GM21529 (cell line): ENCODE measurements around the gene TRIM14.
"Not testable (repeated sequence)": the region's sequence is repeated elsewhere in the genome, so short reads cannot be mapped to it uniquely, and the experiment has no call there.

Experiments used
- ATAC-seq: cut with Tn5 transposase; IDR thresholded peaks from one replicate; pipeline ENCODE4 v1.9.1; 2021; ENCODE audit not compliant: unreplicated experiment

Gene TRIM14

DNA sequence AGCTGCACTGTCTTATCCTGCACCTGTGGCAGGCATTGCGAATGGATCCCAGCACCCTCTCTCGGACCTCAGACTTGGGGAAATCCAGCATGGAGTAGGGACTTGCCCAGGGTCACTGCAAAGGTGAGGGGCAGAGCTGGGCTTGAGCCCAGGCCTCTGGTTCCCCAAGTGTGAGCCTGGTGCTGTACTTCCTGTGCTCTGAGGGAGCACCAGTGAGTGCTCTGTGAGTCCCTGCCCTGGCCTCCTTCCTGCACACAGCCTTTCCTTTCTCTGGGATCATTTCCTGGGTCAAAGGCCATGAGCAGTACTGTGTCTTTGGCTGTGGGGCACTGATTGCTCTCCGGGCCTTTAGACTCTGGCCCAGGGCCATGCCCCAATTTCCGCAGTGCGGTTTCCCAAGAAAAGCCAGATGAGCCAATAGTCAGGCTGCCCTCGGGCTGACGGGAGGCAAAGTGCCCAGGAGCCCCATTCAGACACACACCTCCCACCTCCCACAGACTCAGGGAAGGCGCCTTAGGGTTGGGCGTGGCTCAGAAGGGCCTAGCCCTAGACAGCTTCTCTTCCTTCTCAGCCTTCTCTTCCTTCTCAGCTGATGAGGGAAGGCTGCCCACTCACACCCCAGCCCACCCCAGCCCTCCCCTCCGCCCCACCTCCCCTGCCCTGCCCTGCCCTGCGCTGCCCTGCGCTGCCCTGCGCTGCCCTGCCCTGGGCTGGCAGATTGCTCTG is 23.3 kb upstream of the TRIM14 start:
- ATAC-seq, result no peak

DNA sequence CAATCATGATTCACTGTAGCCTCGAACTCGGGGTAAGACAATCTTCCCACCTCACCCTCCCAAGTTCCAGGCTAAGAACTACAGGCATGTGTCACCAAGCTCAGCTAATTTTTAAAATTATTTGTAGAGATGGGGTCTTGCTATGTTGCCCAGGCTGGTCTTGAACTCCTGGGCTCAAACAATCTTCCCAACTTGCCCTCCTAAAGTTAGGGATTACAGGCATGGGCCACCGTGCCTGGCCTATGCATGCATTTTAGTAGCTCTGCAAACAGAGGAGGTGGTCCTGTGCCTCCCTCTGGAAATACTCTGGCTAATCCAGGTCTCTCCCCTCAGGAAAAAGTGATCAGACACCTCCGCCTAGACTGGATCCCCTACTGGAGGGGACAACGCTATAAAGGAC is 21.5 kb upstream of the TRIM14 start:
- no peak for ATAC-seq

DNA sequence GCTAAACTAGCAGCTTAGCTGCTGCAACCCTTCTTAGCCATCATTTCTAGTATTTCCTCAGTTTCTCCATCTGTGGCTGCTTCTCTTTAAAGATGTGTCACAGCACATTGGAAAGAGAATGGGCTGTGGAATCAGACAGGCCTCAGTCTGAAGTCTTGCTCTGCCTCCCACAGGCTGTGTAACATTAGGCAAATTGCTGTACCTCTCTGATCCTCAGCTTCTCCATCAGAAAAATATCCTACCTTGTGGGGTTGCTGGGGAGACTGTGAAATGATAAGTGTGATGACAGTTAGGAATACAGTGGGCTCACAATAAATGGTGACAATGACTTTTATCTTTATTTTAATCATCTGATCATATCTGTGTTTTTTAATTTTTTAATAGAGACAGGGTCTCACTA is 17.5 kb upstream of the TRIM14 start:
- ATAC-seq, result no peak

DNA sequence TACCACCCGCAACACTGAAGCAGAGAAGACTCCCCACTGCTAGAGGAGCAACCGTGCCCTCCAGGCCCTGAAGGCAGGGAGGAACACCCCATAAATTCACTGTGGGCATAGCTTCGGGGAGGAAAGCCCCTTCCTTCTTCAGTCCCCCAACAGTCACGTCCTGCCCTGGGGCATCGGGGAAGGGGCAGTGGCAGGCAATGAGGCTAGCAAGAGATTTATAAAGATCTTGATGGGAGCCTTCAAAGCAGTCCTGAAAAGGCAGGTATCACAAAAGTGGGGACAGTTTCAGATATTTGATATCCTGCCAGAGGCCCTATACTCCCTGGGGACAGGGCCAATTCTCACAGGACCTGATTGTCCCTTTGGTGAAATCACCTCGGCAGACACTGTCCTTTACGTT is 16.9 kb upstream of the TRIM14 start:
- no peak for ATAC-seq

DNA sequence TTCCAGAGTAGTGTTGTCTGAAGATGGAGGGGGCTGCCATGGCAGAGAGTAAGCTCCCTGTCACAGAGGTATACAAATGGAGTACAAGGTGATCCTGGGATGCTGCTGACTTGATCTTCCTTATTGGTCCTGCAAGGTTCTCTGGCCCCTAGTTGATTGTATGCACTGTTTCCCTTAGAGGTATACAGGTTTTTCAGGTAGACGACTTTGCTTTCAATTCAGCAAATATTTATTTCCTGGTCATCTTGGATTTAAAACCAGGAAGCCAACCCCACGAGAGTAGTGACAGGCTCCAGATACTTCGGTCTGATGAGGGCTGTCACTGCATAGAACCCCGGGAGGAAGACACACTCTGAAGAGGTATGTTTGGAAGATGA is 16.5 kb upstream of the TRIM14 start:
- no peak for ATAC-seq

DNA sequence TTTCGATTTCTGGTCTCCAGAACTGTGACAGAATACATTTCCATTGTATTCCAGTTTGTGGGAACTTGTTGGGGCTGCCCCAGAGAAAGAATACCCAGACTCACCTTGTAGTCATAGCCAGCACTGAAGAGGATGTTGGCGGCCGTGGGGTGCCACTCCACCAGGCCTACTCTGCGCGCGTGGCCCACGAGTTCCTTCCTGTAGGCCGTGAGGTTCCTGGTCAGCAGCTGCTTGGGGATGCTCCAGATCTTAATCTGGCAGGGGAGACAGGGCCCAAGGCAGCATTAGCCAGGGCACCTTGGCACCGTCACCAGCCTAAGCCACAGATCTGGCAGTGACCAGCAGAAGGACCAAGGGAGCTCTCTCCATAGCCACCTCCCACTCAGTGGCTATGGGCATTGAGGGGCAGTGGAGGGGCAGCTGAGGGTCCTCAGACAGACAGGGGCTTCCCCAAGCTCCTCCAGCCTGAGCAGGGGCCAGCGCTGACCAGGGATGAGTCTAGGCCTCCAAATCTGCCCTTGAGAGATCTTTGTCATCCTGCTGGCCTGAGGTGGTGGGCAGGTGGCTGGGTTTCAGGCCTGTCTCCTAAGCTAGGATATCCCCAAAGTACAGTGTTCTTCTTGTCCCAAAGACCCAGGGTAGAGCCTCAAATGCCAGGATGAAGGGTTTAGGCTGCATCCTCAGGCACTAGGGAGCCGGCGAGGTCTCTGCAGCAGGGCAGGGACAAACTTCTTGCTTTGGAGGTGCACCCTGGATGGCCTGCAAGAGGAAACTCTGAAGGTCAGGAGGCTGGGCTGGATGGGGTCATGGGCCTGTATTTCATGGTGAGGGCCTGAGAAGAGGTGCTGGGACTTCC is 15.9 kb upstream of the TRIM14 start:
- no peak for ATAC-seq

DNA sequence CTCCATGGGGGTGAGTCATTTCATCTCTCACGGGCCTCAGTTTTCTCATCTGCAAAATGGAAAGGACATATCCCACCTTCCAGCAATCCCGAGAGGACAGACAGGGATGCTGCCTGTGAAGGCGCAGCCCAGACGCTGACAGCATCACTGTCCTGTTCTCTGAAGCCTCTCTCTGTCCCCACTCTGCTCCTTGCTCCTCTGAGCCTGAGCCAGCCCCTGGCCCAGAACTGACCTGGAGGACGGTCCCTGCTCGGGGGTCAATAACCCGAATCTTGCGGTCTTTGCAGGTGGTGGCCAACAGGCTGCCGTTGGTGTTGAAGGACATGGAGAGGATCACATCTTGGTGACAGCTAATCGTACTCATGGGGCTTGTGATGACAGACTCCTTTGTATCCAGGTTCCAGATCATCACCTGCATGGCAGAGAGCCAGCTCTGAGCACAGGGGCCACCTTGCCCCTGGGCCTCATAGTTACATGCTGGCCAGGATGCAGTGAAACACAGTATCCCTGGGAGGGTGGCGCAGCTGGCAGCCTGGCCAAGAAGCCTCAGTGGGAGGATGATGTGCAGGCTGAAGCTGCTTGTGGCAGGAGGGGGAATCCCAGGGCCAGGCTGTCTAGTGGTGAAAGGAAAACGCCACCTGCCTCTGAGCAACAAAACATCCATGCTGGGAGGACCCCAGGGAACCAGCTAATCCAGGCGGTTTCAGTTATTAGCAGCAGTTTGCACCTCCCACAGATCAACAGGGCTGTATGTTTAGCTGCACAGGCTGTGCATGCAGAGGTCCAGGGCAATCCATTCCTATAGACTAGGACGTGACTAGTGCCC is 14.0 kb upstream of the TRIM14 start:
- ATAC-seq, result no peak

DNA sequence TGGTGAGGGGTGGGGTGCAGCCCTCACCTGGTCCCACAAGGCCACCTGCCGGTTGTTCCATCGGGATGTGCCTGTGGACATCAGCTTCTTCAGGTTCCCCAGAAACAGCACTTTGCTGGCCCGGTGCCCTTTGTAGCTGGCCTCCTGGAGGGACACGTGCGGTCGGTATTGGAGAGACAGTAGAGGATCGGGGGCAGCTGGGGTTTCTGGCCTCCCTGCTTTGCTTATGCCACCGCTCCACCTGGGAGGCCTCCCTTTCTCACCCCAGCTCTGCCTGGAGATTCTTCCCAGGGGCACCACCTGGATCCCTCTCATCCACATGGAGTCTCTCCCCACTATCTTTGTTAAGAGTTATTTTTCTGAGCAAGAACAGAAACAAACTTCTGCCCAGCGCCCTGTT is 13.1 kb upstream of the TRIM14 start:
- ATAC-seq, result no peak

DNA sequence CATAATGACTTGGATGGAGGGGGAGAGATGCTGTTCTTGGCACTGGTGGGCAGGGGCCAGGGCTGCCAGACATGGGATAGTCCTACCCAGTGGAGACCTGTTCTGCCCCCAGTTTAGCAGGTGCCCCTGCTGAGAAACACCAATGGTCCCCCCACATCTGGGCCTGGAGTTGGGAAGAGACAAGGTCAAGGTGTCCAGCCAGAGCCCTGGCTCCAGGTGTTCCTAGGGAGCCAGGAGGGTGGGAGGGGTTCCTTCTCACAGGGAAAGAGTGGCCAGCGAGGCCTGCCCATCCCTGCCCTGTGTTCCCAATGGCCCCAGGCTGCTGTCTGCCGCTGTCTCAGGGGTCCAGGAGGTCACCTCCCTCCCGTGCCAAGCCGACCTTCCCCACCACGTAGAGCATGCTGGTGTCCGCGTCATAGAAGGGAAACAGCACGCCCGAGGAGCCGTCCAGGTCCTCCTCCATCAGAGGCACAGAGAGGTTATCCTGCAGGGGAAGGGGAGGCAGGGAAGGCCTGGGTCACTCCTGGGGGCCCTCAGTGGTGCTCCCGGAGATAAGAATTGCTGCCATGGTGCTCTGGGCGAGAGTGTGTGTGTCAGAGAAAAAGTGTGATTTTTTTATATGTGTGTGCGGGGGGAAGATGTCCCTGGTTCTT is 11.7 kb upstream of the TRIM14 start:
- no peak for ATAC-seq

DNA sequence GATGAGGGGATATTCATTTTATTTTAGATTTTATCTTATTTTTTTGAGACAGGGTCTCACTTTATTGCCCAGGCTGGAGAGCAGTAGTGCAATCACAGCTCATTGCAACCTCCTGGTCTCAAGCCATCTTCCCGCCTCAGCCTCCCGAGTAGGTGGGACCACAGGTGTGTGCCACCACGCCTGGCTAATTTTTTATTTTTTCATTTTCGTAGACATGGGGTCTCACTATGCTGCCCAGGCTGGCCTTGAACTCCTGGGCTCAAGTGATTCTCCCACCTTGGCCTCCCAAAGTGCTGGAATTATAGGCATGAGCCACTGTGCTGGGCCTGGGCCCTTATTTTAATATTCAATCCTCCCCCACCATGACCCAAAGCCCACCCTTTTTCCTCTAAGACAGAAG is 11.0 kb upstream of the TRIM14 start:
- not testable (repeated sequence) for ATAC-seq

DNA sequence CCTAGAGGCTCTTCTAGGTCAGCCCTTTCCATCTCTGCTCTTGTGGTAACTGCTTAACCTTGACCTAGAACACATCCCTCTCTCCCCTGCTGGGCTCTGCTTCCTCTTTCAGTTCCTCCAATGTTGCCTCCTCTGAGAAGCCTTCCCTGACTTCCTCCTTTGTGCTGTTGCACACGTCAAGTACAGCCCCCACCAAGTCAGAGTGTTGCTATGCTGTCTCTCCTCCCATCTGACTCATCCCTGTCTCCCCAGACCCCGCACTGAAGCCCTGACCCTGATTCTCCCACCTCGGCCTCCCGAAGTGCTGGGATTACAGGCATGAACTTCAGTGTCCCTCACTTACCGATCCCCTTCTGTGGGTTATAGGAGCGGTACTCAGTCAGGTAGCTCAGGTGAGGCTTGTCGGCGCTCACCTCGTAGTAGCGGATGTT is 10.4 kb upstream of the TRIM14 start:
- ATAC-seq, result peak; percentile 85

DNA sequence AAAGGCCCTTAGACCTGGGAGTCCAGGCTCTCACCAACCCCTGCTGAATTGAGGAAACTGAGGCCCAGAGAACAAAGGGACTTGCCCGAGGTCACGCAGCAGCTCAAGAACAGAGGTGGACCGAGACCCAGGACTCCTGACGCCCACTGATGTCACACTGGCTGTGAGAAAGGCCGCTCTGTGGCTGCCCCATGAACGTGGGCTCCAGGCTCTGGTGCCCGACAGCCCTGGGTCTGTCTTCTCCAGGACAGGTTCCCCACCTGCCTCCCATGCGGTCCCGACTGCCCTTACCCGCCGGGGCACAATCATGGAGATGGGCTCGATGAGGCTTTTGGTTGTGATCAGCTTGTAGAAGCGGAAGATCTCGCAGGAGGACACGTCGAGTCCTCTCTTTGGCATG is 9.3 kb upstream of the TRIM14 start:
- no peak for ATAC-seq

DNA sequence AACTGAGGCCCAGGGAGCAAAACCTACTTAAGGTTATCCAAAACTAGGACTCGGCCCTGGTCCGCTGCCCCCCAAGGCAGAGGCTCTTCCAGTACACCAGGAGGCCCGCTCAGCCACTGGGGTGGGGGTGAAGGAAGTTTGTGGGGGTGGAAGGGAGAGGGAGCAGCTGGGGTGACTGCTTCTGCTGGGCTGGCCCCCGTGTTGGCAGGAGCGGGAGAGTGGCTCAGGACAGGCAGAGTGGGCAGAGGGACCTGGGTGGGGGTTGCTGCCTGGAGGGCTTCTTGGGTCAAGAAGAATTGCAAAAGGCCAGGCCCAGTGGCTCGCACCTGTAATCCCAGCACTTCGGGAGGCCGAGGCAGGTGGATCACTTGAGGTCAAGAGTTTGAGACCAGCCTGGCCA is 8.2 kb upstream of the TRIM14 start:
- ATAC-seq, result no peak

DNA sequence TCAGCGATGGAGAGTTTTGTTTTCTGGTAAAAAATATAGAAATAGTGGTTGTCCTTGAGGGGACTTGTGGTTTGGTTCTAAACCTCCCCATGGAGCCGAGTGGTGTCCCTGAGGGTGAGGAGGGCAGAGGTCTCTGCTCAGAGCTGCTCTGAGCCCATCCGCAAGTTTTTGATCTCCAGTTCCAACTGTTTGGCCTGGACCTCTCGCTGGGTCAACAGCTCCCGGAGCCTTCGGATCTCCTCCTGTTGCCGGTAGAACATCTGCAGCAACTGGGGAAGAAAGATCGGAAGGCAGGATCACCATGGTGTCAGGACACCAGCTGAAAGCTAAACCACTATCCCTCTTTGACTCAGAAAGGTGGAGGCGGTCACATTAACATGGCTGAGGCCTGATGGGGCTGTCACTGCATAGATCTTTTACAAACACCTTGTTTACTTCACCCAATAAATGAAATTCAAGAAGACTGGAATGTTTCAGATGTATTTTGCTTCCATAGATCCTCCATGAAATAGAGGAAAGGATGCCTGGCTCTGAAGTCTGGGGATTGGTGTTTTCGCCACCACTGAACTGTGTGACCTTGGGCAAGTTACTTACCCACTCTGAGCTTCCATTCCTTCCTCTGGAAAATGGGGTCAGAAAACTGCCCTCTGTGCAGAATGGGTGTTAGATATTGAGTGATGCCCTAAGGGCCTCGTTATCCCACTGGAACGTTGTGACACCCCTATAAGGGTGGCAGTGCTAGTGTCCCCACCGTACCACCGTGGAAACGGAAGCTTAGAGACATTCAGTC is 5.8 kb upstream of the TRIM14 start:
- no peak for ATAC-seq

DNA sequence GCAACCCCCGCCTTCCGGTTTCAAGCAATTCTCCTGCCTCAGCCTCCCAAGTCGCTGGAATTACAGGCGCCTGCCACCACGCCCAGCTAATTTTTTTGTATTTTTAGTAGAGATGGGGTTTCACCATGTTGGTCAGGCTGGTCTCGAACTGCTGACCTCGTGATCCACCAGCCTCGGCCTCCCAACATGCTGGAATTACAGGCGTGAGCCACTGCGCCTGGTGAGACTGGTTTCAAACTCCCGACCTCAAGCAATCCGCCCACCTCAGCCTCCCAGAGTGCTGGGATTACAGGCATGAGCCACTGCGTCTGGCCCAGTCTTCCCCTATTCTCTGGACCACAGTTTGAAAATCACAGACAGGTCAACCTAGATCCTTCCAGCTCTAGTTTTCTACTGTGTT is 5.1 kb upstream of the TRIM14 start:
- ATAC-seq, result not testable (repeated sequence)

DNA sequence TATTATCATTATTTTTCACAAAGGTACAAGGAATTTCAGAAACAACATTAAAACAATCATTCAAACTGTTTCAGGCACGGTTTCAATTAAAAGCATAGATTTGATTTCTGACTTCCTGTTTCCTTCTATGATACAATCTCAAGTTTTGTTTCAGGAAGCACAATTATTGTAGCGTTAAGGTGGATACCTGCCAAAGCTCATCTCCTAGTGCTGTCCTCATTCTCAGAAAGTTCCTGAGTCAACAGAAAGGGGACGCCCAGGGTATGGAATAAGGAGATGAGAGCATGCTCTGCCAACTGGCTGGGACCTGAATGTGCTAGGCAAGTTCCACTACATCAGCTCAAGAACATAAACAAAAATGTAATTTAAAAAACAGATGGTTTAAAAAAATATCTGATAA is 2.0 kb upstream of the TRIM14 start:
- ATAC-seq, result no peak

DNA sequence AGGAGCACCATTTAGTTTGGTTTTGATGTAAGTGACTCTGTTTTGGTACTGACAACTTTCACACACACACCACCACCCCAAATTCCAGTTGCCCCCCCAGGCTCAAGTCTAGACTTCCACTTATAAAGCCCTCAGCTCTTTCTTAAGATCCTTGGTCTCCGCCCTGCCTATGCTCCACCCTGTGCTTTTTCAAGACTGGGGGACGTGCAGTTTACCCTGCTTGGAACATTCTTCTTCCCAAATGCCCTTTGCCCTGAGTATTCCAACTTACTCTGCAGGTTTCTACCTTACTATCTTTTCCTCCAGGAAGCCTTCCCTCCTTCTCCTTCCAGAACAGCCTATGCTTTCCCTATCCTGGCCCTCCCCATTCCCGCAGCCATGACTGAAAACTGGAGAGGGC is 1.5 kb upstream of the TRIM14 start:
- no peak for ATAC-seq

DNA sequence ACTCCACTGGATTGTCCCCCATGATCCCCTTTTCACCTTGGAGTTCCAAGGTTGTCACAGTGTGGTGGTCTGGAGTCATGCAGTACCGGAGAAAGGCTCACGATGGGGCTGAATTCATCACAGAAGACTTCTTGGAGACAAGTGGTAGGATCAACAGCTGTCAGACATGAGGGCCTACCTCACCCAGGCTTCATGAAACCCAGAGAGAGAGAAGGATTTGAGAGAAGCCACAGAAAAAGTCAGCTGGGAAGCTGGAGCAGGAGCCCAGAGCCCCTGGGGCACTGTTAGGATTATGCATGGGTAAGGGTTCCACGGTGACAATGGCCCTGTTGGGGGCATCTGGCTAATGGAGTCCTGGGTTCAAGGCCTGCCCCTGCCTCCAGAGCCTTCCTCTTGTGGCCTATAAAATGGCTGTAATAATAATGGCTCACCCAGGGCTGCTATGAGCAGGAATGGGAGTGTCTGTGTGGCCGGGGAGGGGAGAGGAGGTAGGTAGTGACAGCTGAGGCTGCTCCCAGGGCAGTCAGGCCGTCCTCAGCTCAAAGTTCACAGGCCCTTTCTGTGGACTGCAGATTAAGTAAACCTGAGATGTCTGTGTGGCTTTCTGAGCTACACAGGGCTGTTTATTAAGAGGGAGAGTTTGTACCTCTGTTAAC is 910 bp downstream of the TRIM14 start:
- ATAC-seq, result peak; percentile 52

DNA sequence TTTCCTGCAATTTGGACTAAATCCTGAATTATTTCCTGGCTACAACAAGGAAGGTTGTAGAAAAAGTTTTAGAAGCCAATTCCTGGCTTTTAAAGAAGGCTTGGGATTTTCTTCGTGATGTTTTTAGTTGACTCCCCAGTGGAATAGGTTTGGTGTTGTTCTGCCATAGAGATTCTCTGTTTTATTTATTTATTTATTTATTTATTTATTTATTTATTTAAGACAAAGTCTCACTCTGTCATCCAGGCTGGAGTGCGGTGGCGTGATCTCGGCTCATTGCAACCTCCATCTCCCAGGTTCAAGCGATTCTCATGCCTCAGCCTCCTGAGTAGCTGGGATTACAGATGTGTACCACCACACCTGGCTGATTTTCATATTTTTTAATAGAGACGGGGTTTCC is 1.9 kb downstream of the TRIM14 start:
- ATAC-seq, result not testable (repeated sequence)

DNA sequence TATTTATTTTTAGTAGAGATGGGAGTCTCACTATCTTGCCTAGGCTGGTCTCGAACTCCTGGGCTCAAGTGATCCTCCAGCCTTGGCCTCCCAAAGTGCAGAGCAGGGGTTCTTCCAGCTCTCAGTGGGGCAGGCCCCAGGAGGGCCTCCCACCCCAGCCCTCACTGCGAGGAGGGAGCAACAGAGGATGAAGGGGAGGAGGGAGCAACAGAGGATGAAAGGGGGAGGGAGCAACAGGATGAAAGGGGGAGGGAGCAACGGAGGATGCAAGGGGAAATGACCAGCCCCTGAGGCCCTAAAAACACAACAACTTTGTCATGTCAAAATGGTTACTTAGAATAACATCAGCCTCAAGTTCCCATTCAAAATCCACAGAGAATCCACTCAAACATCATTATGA is 10.0 kb downstream of the TRIM14 start:
- ATAC-seq, result no peak
